ENCODE data around the gene KCNJ3.

Gene KCNJ3

GRCh38 chr2:154698296-154698720, at the start of gene KCNJ3:
KCNJ3 (plus strand) TSS chr2:154698695; CDS start chr2:154698776, 81 bp downstream.
- DNase-seq = no peak

DNA sequence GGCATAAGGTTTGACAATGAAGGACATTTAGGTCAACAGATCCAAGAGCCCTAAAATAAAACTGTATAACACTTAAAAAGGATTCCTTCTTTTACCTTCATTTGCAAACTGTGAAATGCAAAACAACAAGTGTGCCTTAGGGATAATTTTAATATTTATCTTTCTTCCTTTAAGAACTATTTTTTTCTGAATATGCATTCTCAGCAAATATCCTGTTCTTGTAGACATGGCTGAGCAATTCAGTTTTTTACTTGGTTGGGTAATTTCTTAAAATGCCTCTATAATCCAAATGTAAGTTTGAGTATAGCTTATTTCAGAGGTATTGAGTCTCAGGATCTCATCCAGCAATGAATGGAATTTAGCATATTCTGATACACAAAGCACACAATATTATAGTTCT, 43.0 kb upstream of the KCNJ3 start:
- DNase-seq = no peak

DNA sequence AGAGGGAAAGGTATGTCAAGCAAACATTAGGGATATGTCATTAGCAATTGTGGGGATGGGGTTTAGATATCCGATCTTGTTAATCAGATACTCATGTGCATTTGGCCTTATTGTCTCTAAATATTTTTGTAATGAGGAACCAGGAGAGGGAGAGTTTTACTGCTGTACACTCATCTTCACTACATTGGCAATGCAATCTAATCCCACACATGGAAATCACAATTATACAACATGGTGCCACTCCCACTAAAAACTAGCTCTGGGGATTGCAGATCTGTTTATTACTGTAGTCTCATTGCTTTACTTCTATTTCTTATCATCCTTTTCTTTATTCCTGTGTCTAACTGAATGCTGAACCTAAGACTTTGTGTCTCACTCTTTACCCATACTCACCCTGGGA, 39.6 kb upstream of the KCNJ3 start:
- DNase-seq = no peak

DNA sequence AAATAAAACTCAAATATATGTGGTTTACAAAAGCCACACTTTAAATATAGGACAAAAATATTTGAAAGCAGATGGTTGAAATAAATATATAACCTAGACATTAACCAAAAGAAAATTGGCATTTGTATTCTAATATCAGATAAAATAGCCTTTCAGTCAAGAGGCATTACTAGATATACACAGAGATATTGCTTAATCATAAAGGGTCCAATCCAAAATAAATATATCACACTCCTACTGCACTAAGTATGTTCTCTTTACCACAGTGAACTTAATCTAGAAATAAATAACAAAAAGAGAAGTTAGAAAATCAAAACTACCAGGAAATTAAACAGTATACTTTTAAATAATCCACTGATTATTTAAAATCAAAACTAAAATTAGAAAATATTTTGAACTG, 34.2 kb upstream of the KCNJ3 start:
- DNase-seq = no peak

- no peak for DNase-seq
Measured at GRCh38 chr2:154670083-154670482, 28.4 kb upstream of the KCNJ3 start.

DNA sequence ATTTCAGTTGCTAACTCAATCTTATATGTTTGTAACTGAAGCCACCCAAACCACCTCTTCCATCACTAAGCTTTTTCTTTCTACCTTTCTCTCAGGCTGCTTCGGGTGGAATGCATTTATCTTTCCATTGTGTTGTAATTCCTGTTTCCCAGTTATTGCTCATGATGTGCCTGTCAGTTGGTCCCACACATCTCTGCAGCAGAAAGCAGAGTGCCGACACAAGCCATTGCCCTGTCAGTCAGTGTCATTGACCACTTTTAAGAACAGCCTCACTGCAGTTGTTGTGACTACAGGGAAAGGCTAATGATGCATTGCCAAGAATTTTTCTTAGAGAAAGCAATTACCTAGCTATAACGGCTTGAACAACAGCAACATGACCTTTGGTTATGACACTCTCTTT, 24.8 kb upstream of the KCNJ3 start:
- no peak for DNase-seq

GRCh38 chr2:154677401-154677800, 21.1 kb upstream of the KCNJ3 start:
- no peak for DNase-seq

- DNase-seq = no peak
Measured at GRCh38 chr2:154681741-154682140, 16.8 kb upstream of the KCNJ3 start.

DNA sequence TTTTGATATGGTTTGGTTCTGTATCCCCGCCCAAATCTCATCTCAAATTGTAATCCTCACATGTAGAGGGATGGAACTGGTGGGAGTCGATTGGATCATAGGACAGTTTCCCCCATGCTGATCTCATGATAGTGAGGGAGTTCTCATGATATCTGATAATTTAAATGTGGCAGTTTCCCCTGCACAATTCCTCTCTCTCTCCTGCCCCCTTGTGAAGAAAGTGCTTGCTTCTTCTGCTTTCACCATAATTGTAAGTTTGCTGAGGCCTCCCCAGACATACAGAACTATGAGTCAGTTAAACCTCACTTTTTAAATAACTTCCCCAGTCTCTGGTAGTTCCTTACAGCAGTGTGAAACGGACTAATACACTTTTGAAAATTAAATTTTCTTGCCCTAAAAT, 12.3 kb upstream of the KCNJ3 start:
- no peak for DNase-seq

DNA sequence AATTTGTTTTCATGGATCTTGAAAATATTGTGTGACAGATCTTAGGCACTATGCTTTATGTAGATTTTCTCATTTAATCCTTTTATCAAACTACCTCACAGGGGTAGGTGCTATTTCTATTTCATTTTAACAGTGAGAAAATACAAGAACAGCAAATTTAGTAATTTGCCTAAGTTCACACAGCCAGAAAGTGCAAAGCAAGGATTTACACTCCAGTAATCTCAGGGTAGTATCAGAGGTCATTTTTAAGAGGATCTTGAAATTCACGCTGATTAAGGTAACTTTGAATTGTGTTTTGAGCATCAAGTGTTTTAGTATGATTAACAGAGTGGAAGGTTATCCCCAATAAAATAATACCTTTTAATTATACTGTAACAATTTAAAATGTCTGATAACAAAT, 10.1 kb upstream of the KCNJ3 start:
- no peak for DNase-seq

DNA sequence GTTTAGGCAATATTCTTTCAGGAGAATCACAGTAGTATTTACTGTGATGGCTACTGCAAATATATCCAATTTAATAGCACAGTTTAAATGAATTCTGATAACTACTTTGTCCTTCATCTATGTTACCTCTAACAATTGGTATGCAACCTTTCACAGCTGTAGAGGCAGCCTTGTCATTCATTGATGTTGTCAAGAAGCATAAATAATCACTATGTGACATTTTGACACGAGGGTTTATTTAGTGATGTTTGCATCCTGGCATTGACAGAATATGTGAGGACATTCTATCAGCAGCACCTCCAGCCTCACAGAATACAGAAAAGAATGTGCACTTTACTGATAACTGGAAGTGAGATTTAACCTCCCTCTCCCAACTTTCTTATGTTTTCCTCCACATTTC, 9.3 kb upstream of the KCNJ3 start:
- DNase-seq = no peak

DNA sequence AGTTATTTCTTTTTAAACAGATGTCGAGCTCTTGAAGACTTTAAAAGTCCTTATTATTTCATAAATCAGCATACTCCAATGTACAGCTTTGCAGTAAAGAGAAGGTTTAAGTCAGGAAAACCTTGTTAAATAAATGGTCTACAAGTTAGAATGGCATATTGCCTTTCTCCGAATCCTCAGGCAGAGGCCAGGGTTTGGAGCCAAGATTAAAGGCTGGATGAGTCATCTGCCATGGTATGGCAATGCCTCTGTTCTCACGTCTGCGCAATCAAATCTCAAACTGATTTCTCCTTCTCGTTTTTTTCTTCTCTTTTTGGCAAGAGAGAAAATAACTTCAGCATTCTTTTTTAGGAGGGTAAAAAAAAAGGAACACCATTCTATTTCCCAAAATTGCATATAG, 5.6 kb upstream of the KCNJ3 start:
- no peak for DNase-seq

DNA sequence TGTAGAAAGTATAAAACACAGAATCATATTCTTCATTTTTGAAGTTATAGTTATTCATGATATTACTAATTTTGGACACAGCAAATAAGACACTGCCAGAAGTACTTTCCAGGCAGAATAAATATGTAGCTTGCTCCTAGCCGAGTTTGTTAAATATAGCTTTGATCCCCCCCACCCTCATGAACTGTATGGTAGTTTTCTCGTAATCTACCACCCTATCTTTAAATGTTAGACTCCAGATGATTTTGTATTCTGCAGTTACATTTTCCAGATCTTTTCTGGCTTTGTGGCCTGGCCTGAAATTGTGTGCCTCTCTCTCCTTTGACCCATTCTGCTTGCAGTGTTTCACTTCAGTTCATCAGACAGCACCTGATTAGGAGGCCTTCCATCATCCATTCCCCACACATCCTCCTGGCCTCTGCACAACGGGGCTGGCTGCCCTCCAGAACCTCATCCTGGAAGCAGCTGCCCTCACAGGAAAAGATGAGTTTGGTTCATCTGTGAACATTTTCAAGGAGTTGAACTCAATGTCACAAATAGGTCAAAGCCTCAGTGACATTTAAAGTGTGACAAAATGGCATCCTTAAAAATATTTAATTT, 4.7 kb upstream of the KCNJ3 start:
- no peak for DNase-seq

- DNase-seq = no peak
Measured at GRCh38 chr2:154694881-154695280, 3.6 kb upstream of the KCNJ3 start.

DNA sequence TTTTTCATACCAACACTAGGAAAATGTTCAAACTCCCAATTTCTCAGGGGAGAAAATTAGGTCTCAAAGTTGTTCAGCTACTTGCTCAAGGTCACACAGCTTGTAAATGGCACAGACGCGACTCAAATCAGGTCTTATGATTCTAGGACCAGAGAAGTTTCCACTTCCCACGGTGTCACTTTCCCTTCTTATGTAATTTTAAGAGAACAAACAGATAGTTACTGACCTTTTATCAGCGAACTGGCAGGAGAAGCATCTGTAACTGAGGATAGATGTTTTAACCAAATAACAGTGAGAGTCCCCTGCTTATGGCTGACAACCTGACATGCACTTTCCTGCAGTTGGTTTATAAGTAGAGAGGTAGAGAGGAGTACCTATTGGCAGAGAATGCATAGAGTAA, 2.1 kb upstream of the KCNJ3 start:
- no peak for DNase-seq

- no peak for DNase-seq
Measured at GRCh38 chr2:154696810-154697417, 1.6 kb upstream of the KCNJ3 start.

- no peak for DNase-seq
Measured at GRCh38 chr2:154697418-154698252, 860 bp upstream of the KCNJ3 start.

DNA sequence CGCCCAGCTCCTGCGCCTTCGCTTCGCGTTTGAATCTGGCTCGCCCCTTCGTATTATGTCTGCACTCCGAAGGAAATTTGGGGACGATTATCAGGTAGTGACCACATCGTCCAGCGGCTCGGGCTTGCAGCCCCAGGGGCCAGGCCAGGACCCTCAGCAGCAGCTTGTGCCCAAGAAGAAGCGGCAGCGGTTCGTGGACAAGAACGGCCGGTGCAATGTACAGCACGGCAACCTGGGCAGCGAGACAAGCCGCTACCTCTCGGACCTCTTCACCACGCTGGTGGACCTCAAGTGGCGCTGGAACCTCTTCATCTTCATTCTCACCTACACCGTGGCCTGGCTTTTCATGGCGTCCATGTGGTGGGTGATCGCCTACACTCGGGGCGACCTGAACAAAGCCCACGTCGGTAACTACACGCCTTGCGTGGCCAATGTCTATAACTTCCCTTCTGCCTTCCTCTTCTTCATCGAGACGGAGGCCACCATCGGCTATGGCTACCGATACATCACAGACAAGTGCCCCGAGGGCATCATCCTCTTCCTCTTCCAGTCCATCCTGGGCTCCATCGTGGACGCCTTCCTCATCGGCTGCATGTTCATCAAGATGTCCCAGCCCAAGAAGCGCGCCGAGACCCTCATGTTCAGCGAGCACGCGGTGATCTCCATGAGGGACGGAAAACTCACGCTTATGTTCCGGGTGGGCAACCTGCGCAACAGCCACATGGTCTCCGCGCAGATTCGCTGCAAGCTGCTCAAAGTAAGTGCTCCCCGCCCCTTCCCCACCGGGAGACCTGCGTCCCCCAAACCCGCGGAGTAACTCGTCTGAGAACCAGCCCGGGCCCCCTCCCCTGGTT, 453 bp downstream of the KCNJ3 start:
- DNase-seq = no peak

DNA sequence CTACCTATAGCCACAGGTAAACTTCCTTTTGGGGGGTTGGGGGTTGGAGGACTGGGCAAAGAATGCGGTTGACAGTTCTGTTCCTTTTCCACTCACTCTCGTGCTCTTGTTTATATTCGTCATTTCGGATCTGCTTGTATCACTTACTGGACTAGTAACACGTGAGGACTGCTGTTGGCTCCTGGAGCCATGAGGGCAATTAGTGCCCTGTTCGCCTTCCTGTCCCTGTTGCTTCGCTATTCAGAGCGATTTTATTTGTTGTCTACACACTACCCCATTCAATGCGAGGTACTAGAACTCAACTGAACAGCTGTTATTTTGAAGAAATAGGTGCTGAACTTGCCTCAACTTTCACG, 1.1 kb downstream of the KCNJ3 start:
- no peak for DNase-seq

GRCh38 chr2:154700136-154700535, 1.6 kb downstream of the KCNJ3 start:
- DNase-seq = peak; percentile 26

- no peak for DNase-seq
Measured at GRCh38 chr2:154704991-154705390, 6.5 kb downstream of the KCNJ3 start.

- no peak for DNase-seq
Measured at GRCh38 chr2:154706660-154707059, 8.2 kb downstream of the KCNJ3 start.

GRCh38 chr2:154707994-154708575, 9.6 kb downstream of the KCNJ3 start:
- no peak for DNase-seq

Measured in NCI-H2081 treated with DMSO at 0.1 percent for 48 hours (cell line).